H1 (cell line): ENCODE data around the gene VSTM2B. TPM values are rescaled to one million over a fixed set of nuclear protein-coding genes. Genes with fewer than 3 reads are reported as not detected.

Experiments used
- CTCF ChIA-PET: fragments of 300-600 bp; sonication (Branson Sonifier 250); formaldehyde crosslinking; loops from one replicate; lab custom pipeline; 2021; ENCODE audit not compliant: partially characterized antibody; lab: Charles Lee
- POLR2A ChIA-PET: fragments of 300-600 bp; sonication (Branson Sonifier 250); formaldehyde crosslinking; loops from one replicate; lab custom pipeline; 2021; ENCODE audit warnings: inconsistent platforms; ENCODE audit not compliant: partially characterized antibody; lab: Charles Lee
- DNase-seq, 2 experiments: peaks; one replicate each; pipeline versions ENCODE4 v3.0.0 to v3.0.0-alpha.2; 2010 to 2022; ENCODE audit warnings: low spot score in 2 of 2, low read depth in 1 of 2, mixed read lengths in 1 of 2
- FAIRE-seq: peaks from 2 replicates; lab custom pipeline; 2011; peaks lifted over from hg19 to GRCh38; lab: Jason Lieb, UNC
- H2AFZ ChIP-seq: 2 replicates; pipeline ENCODE4 v1.8.1; 2012; ENCODE audit warnings: low read length, inconsistent platforms
- H2AK5ac ChIP-seq: 2 replicates; pipeline ENCODE4 v1.6.1; 2013; ENCODE audit warnings: low read depth, low read length
- H2BK120ac ChIP-seq: replicated peaks from 2 replicates; pipeline ENCODE3; 2013; ENCODE audit warnings: low read depth, low read length, inconsistent platforms
- H2BK12ac ChIP-seq: 2 replicates; pipeline ENCODE4 v1.6.1; 2013; ENCODE audit warnings: low read depth, low read length
- H2BK15ac ChIP-seq: 2 replicates; pipeline ENCODE4 v1.6.1; 2013; ENCODE audit warnings: low read length
- H2BK20ac ChIP-seq: 2 replicates; pipeline ENCODE4 v1.6.1; 2013; ENCODE audit warnings: low read length
- H2BK5ac ChIP-seq: 2 replicates; pipeline ENCODE4 v1.6.1; 2013; ENCODE audit warnings: low read depth, low read length
- H3K14ac ChIP-seq: 2 replicates; pipeline ENCODE4 v1.6.1; 2013; ENCODE audit warnings: inconsistent platforms; ENCODE audit not compliant: insufficient read length
- H3K18ac ChIP-seq: 2 replicates; pipeline ENCODE4 v1.6.1; 2013; ENCODE audit warnings: low read length; ENCODE audit errors: extremely low read depth
- H3K23ac ChIP-seq: 2 replicates; pipeline ENCODE4 v1.6.1; 2013; ENCODE audit warnings: inconsistent platforms; ENCODE audit not compliant: insufficient read length
- H3K23me2 ChIP-seq: 2 replicates; pipeline ENCODE4 v1.6.1; 2013; ENCODE audit warnings: low read depth, low read length
- H3K27ac ChIP-seq: 2 replicates; pipeline ENCODE4 v1.6.1; 2011; ENCODE audit warnings: low read depth, low read length, inconsistent platforms
- H3K27me3 ChIP-seq, 4 experiments: replicated peaks in 1 of 4; 1 replicate in 1 of 4; 2 replicates in 3 of 4; pipeline versions ENCODE4 v1.6.1 to v1.8.1; 2011 to 2013; ENCODE audit warnings: low read length in 3 of 4, mild to moderate bottlenecking in 3 of 4, inconsistent platforms in 2 of 4, mixed read lengths in 2 of 4, moderate library complexity in 1 of 4; ENCODE audit not compliant: control insufficient read depth in 3 of 4, insufficient read depth in 3 of 4; ENCODE audit errors: extremely low read depth in 1 of 4
- H3K36me3 ChIP-seq, 4 experiments: 2 replicates each; pipeline versions ENCODE4 v1.6.1 to v1.8.1; 2011 to 2013; ENCODE audit warnings: mild to moderate bottlenecking in 4 of 4, low read length in 3 of 4, moderate library complexity in 2 of 4, control low read depth in 1 of 4, inconsistent platforms in 1 of 4; ENCODE audit not compliant: insufficient read depth in 4 of 4, control insufficient read depth in 2 of 4
- H3K4ac ChIP-seq: replicated peaks from 2 replicates; pipeline ENCODE3; 2013; ENCODE audit warnings: low read length, low read depth, mixed read lengths, inconsistent platforms; ENCODE audit not compliant: insufficient read length
- H3K4me1 ChIP-seq, 4 experiments: replicated peaks in 1 of 4; 1 replicate in 1 of 4; 2 replicates in 3 of 4; pipeline versions ENCODE4 v1.6.1 to v1.8.1; 2011 to 2013; ENCODE audit warnings: low read length in 3 of 4, inconsistent platforms in 2 of 4, mixed read lengths in 1 of 4; ENCODE audit not compliant: insufficient read depth in 4 of 4, control insufficient read depth in 3 of 4
- H3K4me2 ChIP-seq, 2 experiments: 2 replicates each; pipeline versions ENCODE4 v1.6.1 to v1.8.1; 2011 to 2013; ENCODE audit warnings: low read depth in 2 of 2, low read length in 2 of 2, control low read depth in 1 of 2, inconsistent platforms in 1 of 2, mild to moderate bottlenecking in 1 of 2; ENCODE audit not compliant: insufficient read depth in 1 of 2
- H3K4me3 ChIP-seq, 4 experiments: fragments of 200-600, 300-600 bp in 1 of 4; sonication (generic), shearing (Covaris generic), sonication (Bioruptor Twin) in 1 of 4; 2 replicates each; pipeline versions ENCODE4 v1.5.1 to v1.8.1; 2011 to 2016; ENCODE audit warnings: low read length in 4 of 4, low read depth in 3 of 4, control low read depth in 2 of 4, inconsistent platforms in 2 of 4, mild to moderate bottlenecking in 2 of 4, mixed read lengths in 1 of 4, moderate library complexity in 1 of 4; ENCODE audit not compliant: insufficient read depth in 2 of 4; ENCODE audit errors: extremely low read depth in 1 of 4
- H3K56ac ChIP-seq: replicated peaks from 2 replicates; pipeline ENCODE3; 2013; ENCODE audit warnings: low read depth, mild to moderate bottlenecking, mixed read lengths, low read length, inconsistent platforms; ENCODE audit not compliant: insufficient read length
- H3K79me1 ChIP-seq: 2 replicates; pipeline ENCODE4 v1.6.1; 2013; ENCODE audit warnings: low read depth, low read length, control low read depth
- H3K79me2 ChIP-seq, 2 experiments: 2 replicates each; pipeline versions ENCODE4 v1.6.1 to v1.8.1; 2012 to 2013; ENCODE audit warnings: low read length in 2 of 2, mild to moderate bottlenecking in 2 of 2, inconsistent platforms in 1 of 2; ENCODE audit not compliant: insufficient read depth in 2 of 2, control insufficient read depth in 1 of 2
- H3K9ac ChIP-seq, 4 experiments: replicated peaks in 1 of 4; 1 replicate in 1 of 4; 2 replicates in 3 of 4; pipeline versions ENCODE4 v1.6.1 to v1.8.1; 2011 to 2013; ENCODE audit warnings: low read depth in 3 of 4, low read length in 3 of 4, control low read depth in 2 of 4, mild to moderate bottlenecking in 2 of 4, moderate library complexity in 2 of 4, inconsistent platforms in 1 of 4; ENCODE audit errors: extremely low read depth in 1 of 4
- H3K9me3 ChIP-seq, 2 experiments: 2 replicates each; pipeline versions ENCODE4 v1.6.1 to v1.8.1; 2012 to 2013; ENCODE audit warnings: mild to moderate bottlenecking in 2 of 2, moderate library complexity in 2 of 2, control low read depth in 1 of 2, inconsistent platforms in 1 of 2, low read depth in 1 of 2, low read length in 1 of 2, mixed read lengths in 1 of 2; ENCODE audit not compliant: insufficient read depth in 2 of 2
- H4K20me1 ChIP-seq, 2 experiments: replicated peaks in 1 of 2; 2 replicates each; pipeline versions ENCODE3 to v1.8.1; 2011 to 2013; ENCODE audit warnings: inconsistent platforms in 2 of 2, low read length in 2 of 2, mild to moderate bottlenecking in 1 of 2; ENCODE audit not compliant: insufficient read depth in 2 of 2, control insufficient read depth in 1 of 2
- H4K5ac ChIP-seq: 2 replicates; pipeline ENCODE4 v1.6.1; 2013; ENCODE audit warnings: low read length, low read depth, mixed read lengths, inconsistent platforms; ENCODE audit not compliant: insufficient read length
- H4K8ac ChIP-seq: 2 replicates; pipeline ENCODE4 v1.8.0; 2013; ENCODE audit warnings: mild to moderate bottlenecking, moderate library complexity, low read length, inconsistent platforms; ENCODE audit not compliant: insufficient read depth; ENCODE audit errors: extremely low read depth
- H4K91ac ChIP-seq: replicated peaks from 2 replicates; pipeline ENCODE3; 2013; ENCODE audit warnings: low read length, mixed read lengths, inconsistent platforms; ENCODE audit not compliant: insufficient read length
- ASH2L ChIP-seq: fragments of 200-600, 300-600 bp; sonication (generic); IDR thresholded peaks from one replicate; pipeline ENCODE4 v1.7.1; 2017; ENCODE audit warnings: low read length
- BCL11A ChIP-seq, 2 experiments: IDR thresholded peaks; one replicate each; pipeline ENCODE4 v1.6.1; 2011; ENCODE audit warnings: low read depth in 2 of 2, low read length in 2 of 2, mild to moderate bottlenecking in 2 of 2
- CEBPB ChIP-seq: IDR thresholded peaks from 2 replicates; pipeline ENCODE4 v1.6.1; 2012; ENCODE audit warnings: low read depth, low read length
- FOSL1 ChIP-seq: IDR thresholded peaks from 2 replicates; pipeline ENCODE4 v1.6.1; 2011; ENCODE audit warnings: mild to moderate bottlenecking, low read depth, low read length, moderate library complexity; ENCODE audit not compliant: insufficient read depth
- KDM1A ChIP-seq: fragments of 200-600, 300-600 bp; sonication (generic); IDR thresholded peaks from 2 replicates; pipeline ENCODE4 v1.7.1; 2016; ENCODE audit warnings: mild to moderate bottlenecking, low read length, borderline replicate concordance
- POLR2AphosphoS5 ChIP-seq: IDR thresholded peaks from 2 replicates; pipeline ENCODE4 v1.6.1; 2011; ENCODE audit warnings: low read depth, low read length
- RBBP5 ChIP-seq: IDR thresholded peaks from 2 replicates; pipeline ENCODE4 v1.7.1; 2012; ENCODE audit warnings: low read depth, mild to moderate bottlenecking, inconsistent platforms, low read length, moderate library complexity, borderline replicate concordance
- RNF2 ChIP-seq: fragments of 200-900, 300-1000 bp; sonication (generic); IDR thresholded peaks from 2 replicates; pipeline ENCODE4 v1.7.1; 2016; ENCODE audit warnings: borderline replicate concordance, low read depth, mild to moderate bottlenecking, antibody characterized with exemption, low read length; ENCODE audit not compliant: poor library complexity, severe bottlenecking; ENCODE audit errors: missing control alignments
- SP2 ChIP-seq: IDR thresholded peaks from 2 replicates; pipeline ENCODE4 v1.6.1; 2012; ENCODE audit warnings: mild to moderate bottlenecking, low read length, inconsistent platforms
- YY1 ChIP-seq: IDR thresholded peaks from 2 replicates; pipeline ENCODE4 v1.6.1; 2011; ENCODE audit warnings: low read depth, mild to moderate bottlenecking, low read length
- ZNF274 ChIP-seq: IDR thresholded peaks from 2 replicates; pipeline ENCODE4 v1.7.0; 2012; ENCODE audit warnings: low read length, borderline replicate concordance; ENCODE audit errors: extremely low read depth
- WGBS, 2 experiments: shearing (Covaris generic) in 1 of 2; methylation state at CpG; one replicate each; pipeline versions ENCODE4 v1.1.6 to v1.1.7; 2013 to 2015; ENCODE audit warnings: low lambda C conversion rate in 2 of 2, mixed read lengths in 2 of 2, inconsistent platforms in 1 of 2, low coverage in 1 of 2, missing lambda C conversion rate in 1 of 2; ENCODE audit not compliant: insufficient replicate concordance in 2 of 2, insufficient coverage in 1 of 2, insufficient read length in 1 of 2; ENCODE audit errors: extremely low coverage in 1 of 2, missing lambda C conversion rate in 1 of 2; 5-methylcytosine and 5-hydroxymethylcytosine counted together
- polyA plus RNA-seq, 7 experiments: library from polyadenylated mRNA; depleted of rRNA in 3 of 7; stranded (reverse) in 5 of 7; unstranded in 2 of 7; fragments of >200 nt in 5 of 7; fragments of 200-250 nt in 2 of 7; gene quantifications; 1 replicate in 5 of 7; 2 replicates in 1 of 7; 4 replicates in 1 of 7; pipeline versions ENCODE4 v1.2.1 to v1.2.3, GENCODE V29; 2011 to 2013; ENCODE audit warnings: missing spikeins in 2 of 7, mixed read lengths in 2 of 7
- total RNA-seq: library from RNA; stranded (reverse); fragmentation: NEBNext Ultra II Directional; extraction: Animal tissue kit (Norgen Biotek cat#: 25700); gene quantifications from 2 replicates; pipeline ENCODE4 v1.2.1, GENCODE V29; 2021

The VSTM2B gene
- total and polyA plus RNA-seq, 2 of the 8 experiments (the other 6 are each of a cell fraction or from before 2014, with no cell fraction given) = 0.82 to 1.5 TPM

DNA sequence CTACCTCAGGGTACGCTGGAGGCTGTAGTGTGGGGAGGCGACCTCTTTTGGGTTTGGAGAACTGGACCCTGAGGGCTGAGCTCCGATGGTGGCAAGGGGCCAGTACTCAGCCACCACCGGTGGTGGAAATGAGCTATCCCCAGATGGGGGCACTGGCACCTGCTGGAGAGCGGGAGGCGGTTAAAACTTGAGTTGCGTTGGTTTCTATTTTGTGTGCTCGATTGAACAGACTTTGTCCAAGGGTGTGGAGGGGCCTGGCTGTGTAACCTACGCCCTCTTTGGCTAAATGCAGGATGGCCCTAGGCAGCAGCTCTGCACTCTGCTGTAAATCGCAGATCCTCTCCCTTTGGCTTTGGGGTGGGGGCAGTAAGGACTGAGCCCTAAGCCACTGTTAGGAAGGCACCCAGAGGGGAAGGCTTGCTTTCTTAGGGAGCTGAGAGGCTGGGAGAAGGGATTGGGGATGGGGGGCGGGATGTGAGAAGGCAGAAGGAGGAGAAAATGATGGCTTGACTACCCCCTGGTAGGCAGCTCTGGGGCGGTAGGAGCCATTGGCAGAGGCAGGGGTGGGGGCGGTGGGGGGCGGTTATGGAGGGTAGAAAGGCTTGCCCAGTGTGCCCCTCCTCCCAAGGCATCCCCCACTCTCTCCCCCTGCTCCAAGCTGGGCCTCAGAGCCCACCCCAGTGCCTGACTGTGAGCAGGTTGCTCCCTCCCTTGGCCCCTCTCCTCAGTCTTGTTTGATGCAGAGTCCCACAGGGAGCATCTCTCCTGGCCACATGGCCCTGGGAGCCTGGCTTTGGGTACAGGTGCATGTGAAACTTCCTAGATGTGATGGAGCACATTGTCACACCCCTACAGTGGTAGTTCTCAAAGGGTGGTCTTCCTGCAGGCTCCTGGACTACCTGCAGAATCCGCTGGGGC is 5.0 kb downstream of the VSTM2B start:
- no peak overlapping the region for H3K4ac ChIP-seq
- no peak overlapping the region for H3K27ac ChIP-seq
- peaks cover 44 to 63% (median 57%) of the 10 kb centered on the region in 4 experiments for H3K27me3 ChIP-seq
- no peaks in the 10 kb centered on the region for H3K36me3 ChIP-seq
- no peak overlapping the region; the same call in 1 of the 2 replicates for H3K18ac ChIP-seq
- H3K23ac ChIP-seq = no peak overlapping the region
- peaks cover 0 to 37% (median 11%) of the 10 kb centered on the region in 4 experiments; a peak in 5 of 7 replicates for H3K4me1 ChIP-seq
- no peak overlapping the region for H3K56ac ChIP-seq
- H2AFZ ChIP-seq = no peak overlapping the region; the same call in 1 of the 2 replicates
- H2BK15ac ChIP-seq = peak overlapping the region; percentile 81; the same call in 1 of the 2 replicates
- peak overlapping the region; percentile 36 to 65 (median 48); a peak in 6 of 8 replicates for H3K4me3 ChIP-seq
- 0 out of 2 replicates have a peak overlapping the region, but pooled peaks have one; percentile 68 for H2BK12ac ChIP-seq
- H3K9me3 ChIP-seq = no peaks in the 10 kb centered on the region; a peak in 1 of 4 replicates
- H2BK5ac ChIP-seq = no peak overlapping the region
- no peak for FAIRE-seq
- H2BK120ac ChIP-seq = no peak overlapping the region
- no peaks in the 10 kb centered on the region for H3K79me2 ChIP-seq
- peaks cover 31% of the 10 kb centered on the region; the same call in 1 of the 2 replicates for H3K23me2 ChIP-seq
- no peak overlapping the region for H4K91ac ChIP-seq
- H4K20me1 ChIP-seq = peaks cover 3 to 11% of the 10 kb centered on the region in 2 experiments
- no peak overlapping the region for H3K14ac ChIP-seq
- H3K79me1 ChIP-seq = no peaks in the 10 kb centered on the region
- 26% methylated on average over 12 of the region's 15 CpGs; no CpG with 5 or more reads in 1 of the 2 experiments for WGBS, 2 experiments
- no peak overlapping the region for H2AK5ac ChIP-seq
- H3K9ac ChIP-seq = no peak overlapping the region
- CTCF ChIA-PET = interaction anchor here (0.6 to 5.6 kb wide), 21 partner anchors 7 to 461 kb away, joined by 3 to 42 read pairs (median 4); partner anchors contain the start of gene POP4
- peak overlapping the region; percentile 79 to 81 for H3K4me2 ChIP-seq
- POLR2A ChIA-PET = interaction anchor here (0.5 kb wide), 1 partner anchor 71 kb away, joined by 4 read pairs; no protein-coding TSS in a partner anchor
- H4K5ac ChIP-seq = no peak overlapping the region
- DNase-seq = no peak
- no peak overlapping the region for H4K8ac ChIP-seq
- no peak overlapping the region for H2BK20ac ChIP-seq
- TF ChIP-seq BCL11A (IDR thresholded peaks at IDR 0.05; ENCODE audit: low read depth in 2 of 2, low read length in 2 of 2) = no peak
- no peak for TF ChIP-seq SP2
- TF ChIP-seq ASH2L = peak; percentile 1
- TF ChIP-seq POLR2AphosphoS5 = no peak
- no peak for TF ChIP-seq CEBPB
- TF ChIP-seq YY1 = no peak
- TF ChIP-seq RBBP5 = no peak
- TF ChIP-seq KDM1A = no peak
- no peak for TF ChIP-seq RNF2
- TF ChIP-seq ZNF274 = no peak
- TF ChIP-seq FOSL1 = no peak
